ENCODE results near the gene BANK1. TPM values are rescaled to one million over a fixed set of nuclear protein-coding genes. Genes with fewer than 3 reads are reported as not detected.
"Not testable (repeated sequence)": the region's sequence is repeated elsewhere in the genome, so short reads cannot be mapped to it uniquely, and the experiment has no call there.

The BANK1 gene
- total and polyA plus RNA-seq, 5 donors from 2014 or later, result 0.18 to 2.9 (median 0.98) TPM

- Mint-ChIP-seq H3K4me3 (no peak overlapping the region), H3K9me3 (peaks cover 0 to 9% (median 3%) of the 10 kb centered on the region in 7 donors), H3K27ac (no peak overlapping the region), H3K27me3 (no peaks in the 10 kb centered on the region), H3K36me3 (no peaks in the 10 kb centered on the region), H3K4me1 (no peaks in the 10 kb centered on the region)
- ATAC-seq (ENCODE audit: low read depth in 2 of 2), result no peak
- no peak for DNase-seq
- H3K4me3 ChIP-seq (ENCODE audit: low read depth, low read length), result no peak overlapping the region
- H3K27me3 ChIP-seq (ENCODE audit: control insufficient read depth, insufficient read depth, low read length), result no peaks in the 10 kb centered on the region
- H3K4me1 ChIP-seq (ENCODE audit: control insufficient read depth, insufficient read depth, low read length, poor library complexity, severe bottlenecking), result no peaks in the 10 kb centered on the region
- H3K27ac ChIP-seq (ENCODE audit: insufficient read depth, low read length, poor library complexity, severe bottlenecking), result no peak overlapping the region
- no peaks in the 10 kb centered on the region for H3K36me3 ChIP-seq (ENCODE audit: control insufficient read depth, insufficient read depth, low read length)
- no peaks in the 10 kb centered on the region for H3K9me3 ChIP-seq (ENCODE audit: control insufficient read depth in 2 of 2, low read length in 2 of 2)
Measured at GRCh38 chr4:101888472-101888871, 97.9 kb downstream of the BANK1 start.

- H3K36me3 Mint-ChIP-seq; H3K27me3 Mint-ChIP-seq; H3K36me3 ChIP-seq (ENCODE audit: control insufficient read depth, insufficient read depth, low read length); H3K27ac ChIP-seq (ENCODE audit: insufficient read depth, low read length, poor library complexity, severe bottlenecking); DNase-seq; H3K27ac Mint-ChIP-seq; H3K9me3 ChIP-seq (ENCODE audit: control insufficient read depth in 2 of 2, low read length in 2 of 2); ATAC-seq (ENCODE audit: low read depth in 2 of 2); H3K4me1 ChIP-seq (ENCODE audit: control insufficient read depth, insufficient read depth, low read length, poor library complexity, severe bottlenecking); H3K4me1 Mint-ChIP-seq; H3K4me3 Mint-ChIP-seq; H3K27me3 ChIP-seq (ENCODE audit: control insufficient read depth, insufficient read depth, low read length); H3K4me3 ChIP-seq (ENCODE audit: low read depth, low read length): not testable (repeated sequence)
- H3K9me3 Mint-ChIP-seq, result peaks cover 0 to 10% (median 3%) of the 10 kb centered on the region in 7 donors
Measured at GRCh38 chr4:101905527-101905926, 115.0 kb downstream of the BANK1 start.

GRCh38 chr4:101910786-101911373 lies 120.3 kb downstream of the BANK1 start:
- H3K4me1 Mint-ChIP-seq, result no peaks in the 10 kb centered on the region

GRCh38 chr4:101911616-101912015 lies 121.1 kb downstream of the BANK1 start:
- Histone ChIP-seq H3K4me3 (ENCODE audit: low read depth, low read length) (no peak overlapping the region), H3K36me3 (ENCODE audit: control insufficient read depth, insufficient read depth, low read length) (no peaks in the 10 kb centered on the region), H3K4me1 (ENCODE audit: control insufficient read depth, insufficient read depth, low read length, poor library complexity, severe bottlenecking) (no peaks in the 10 kb centered on the region), H3K27me3 (ENCODE audit: control insufficient read depth, insufficient read depth, low read length) (no peaks in the 10 kb centered on the region), H3K27ac (ENCODE audit: insufficient read depth, low read length, poor library complexity, severe bottlenecking) (no peak overlapping the region), H3K9me3 (ENCODE audit: control insufficient read depth in 2 of 2, low read length in 2 of 2) (no peaks in the 10 kb centered on the region)
- Mint-ChIP-seq H3K9me3 (peaks cover 0 to 10% (median 1%) of the 10 kb centered on the region in 7 donors), H3K4me1 (no peaks in the 10 kb centered on the region), H3K27ac (no peak overlapping the region), H3K4me3 (no peak overlapping the region), H3K27me3 (no peaks in the 10 kb centered on the region), H3K36me3 (no peaks in the 10 kb centered on the region)
- ATAC-seq (ENCODE audit: low read depth in 2 of 2) (no peak), DNase-seq (no peak)

More at GRCh38 chr4:101910786-101911373, 120.3 kb downstream of the BANK1 start:
- no peak for ATAC-seq (ENCODE audit: low read depth in 2 of 2)
- Mint-ChIP-seq H3K4me3 (no peak overlapping the region), H3K9me3 (peaks cover 0 to 10% (median 1%) of the 10 kb centered on the region in 7 donors), H3K27me3 (no peaks in the 10 kb centered on the region), H3K27ac (no peak overlapping the region), H3K36me3 (no peaks in the 10 kb centered on the region)
- H3K27me3 ChIP-seq (ENCODE audit: control insufficient read depth, insufficient read depth, low read length), result no peaks in the 10 kb centered on the region
- H3K4me3 ChIP-seq (ENCODE audit: low read depth, low read length), result no peak overlapping the region
- H3K4me1 ChIP-seq (ENCODE audit: control insufficient read depth, insufficient read depth, low read length, poor library complexity, severe bottlenecking), result no peaks in the 10 kb centered on the region
- H3K36me3 ChIP-seq (ENCODE audit: control insufficient read depth, insufficient read depth, low read length), result no peaks in the 10 kb centered on the region
- H3K9me3 ChIP-seq (ENCODE audit: control insufficient read depth in 2 of 2, low read length in 2 of 2), result no peaks in the 10 kb centered on the region
- no peak overlapping the region for H3K27ac ChIP-seq (ENCODE audit: insufficient read depth, low read length, poor library complexity, severe bottlenecking)
- DNase-seq, result no peak

- DNase-seq (no peak), ATAC-seq (ENCODE audit: low read depth in 2 of 2) (no peak)
- Mint-ChIP-seq H3K27ac (no peak overlapping the region), H3K4me1 (no peaks in the 10 kb centered on the region), H3K27me3 (no peaks in the 10 kb centered on the region), H3K36me3 (no peaks in the 10 kb centered on the region), H3K9me3 (no peaks in the 10 kb centered on the region), H3K4me3 (no peak overlapping the region)
- Histone ChIP-seq H3K27ac (ENCODE audit: insufficient read depth, low read length, poor library complexity, severe bottlenecking) (no peak overlapping the region), H3K4me1 (ENCODE audit: control insufficient read depth, insufficient read depth, low read length, poor library complexity, severe bottlenecking) (no peaks in the 10 kb centered on the region), H3K36me3 (ENCODE audit: control insufficient read depth, insufficient read depth, low read length) (no peaks in the 10 kb centered on the region), H3K27me3 (ENCODE audit: control insufficient read depth, insufficient read depth, low read length) (no peaks in the 10 kb centered on the region), H3K9me3 (ENCODE audit: control insufficient read depth in 2 of 2, low read length in 2 of 2) (no peaks in the 10 kb centered on the region), H3K4me3 (ENCODE audit: low read depth, low read length) (no peak overlapping the region)
Measured at GRCh38 chr4:101914761-101915160, 124.2 kb downstream of the BANK1 start.

- H3K9me3 ChIP-seq (ENCODE audit: control insufficient read depth in 2 of 2, low read length in 2 of 2), result no peaks in the 10 kb centered on the region
- no peaks in the 10 kb centered on the region for H3K36me3 ChIP-seq (ENCODE audit: control insufficient read depth, insufficient read depth, low read length)
- Mint-ChIP-seq H3K4me3 (no peak overlapping the region), H3K27ac (no peak overlapping the region), H3K27me3 (no peaks in the 10 kb centered on the region), H3K4me1 (no peaks in the 10 kb centered on the region), H3K9me3 (peaks cover 0 to 4% (median 0%) of the 10 kb centered on the region in 7 donors), H3K36me3 (no peaks in the 10 kb centered on the region)
- no peaks in the 10 kb centered on the region for H3K27me3 ChIP-seq (ENCODE audit: control insufficient read depth, insufficient read depth, low read length)
- no peak overlapping the region for H3K4me3 ChIP-seq (ENCODE audit: low read depth, low read length)
- no peak for DNase-seq
- no peaks in the 10 kb centered on the region for H3K4me1 ChIP-seq (ENCODE audit: control insufficient read depth, insufficient read depth, low read length, poor library complexity, severe bottlenecking)
- no peak overlapping the region for H3K27ac ChIP-seq (ENCODE audit: insufficient read depth, low read length, poor library complexity, severe bottlenecking)
- ATAC-seq (ENCODE audit: low read depth in 2 of 2), result no peak
Measured at GRCh38 chr4:101919373-101919977, 128.9 kb downstream of the BANK1 start.

GRCh38 chr4:101921370-101921769 lies 130.8 kb downstream of the BANK1 start:
- Mint-ChIP-seq H3K4me1 (no peaks in the 10 kb centered on the region), H3K4me3 (no peak overlapping the region)
- no peaks in the 10 kb centered on the region for H3K27me3 ChIP-seq (ENCODE audit: control insufficient read depth, insufficient read depth, low read length)

GRCh38 chr4:101931619-101932018 lies 141.1 kb downstream of the BANK1 start:
- no peaks in the 10 kb centered on the region for H3K36me3 ChIP-seq (ENCODE audit: control insufficient read depth, insufficient read depth, low read length)
- H3K27me3 Mint-ChIP-seq, result no peaks in the 10 kb centered on the region
- no peaks in the 10 kb centered on the region for H3K36me3 Mint-ChIP-seq
- H3K4me3 ChIP-seq (ENCODE audit: low read depth, low read length), result no peak overlapping the region
- H3K9me3 Mint-ChIP-seq, result peaks cover 0 to 2% (median 0%) of the 10 kb centered on the region in 7 donors
- ATAC-seq (ENCODE audit: low read depth in 2 of 2) (no peak), DNase-seq (no peak)
- no peaks in the 10 kb centered on the region for H3K4me1 ChIP-seq (ENCODE audit: control insufficient read depth, insufficient read depth, low read length, poor library complexity, severe bottlenecking)
- H3K27me3 ChIP-seq (ENCODE audit: control insufficient read depth, insufficient read depth, low read length), result no peaks in the 10 kb centered on the region
- H3K4me3 Mint-ChIP-seq, result no peak overlapping the region
- no peak overlapping the region for H3K27ac ChIP-seq (ENCODE audit: insufficient read depth, low read length, poor library complexity, severe bottlenecking)
- no peaks in the 10 kb centered on the region for H3K9me3 ChIP-seq (ENCODE audit: control insufficient read depth in 2 of 2, low read length in 2 of 2)
- no peaks in the 10 kb centered on the region for H3K4me1 Mint-ChIP-seq
- H3K27ac Mint-ChIP-seq, result peak overlapping the region in 1 of 3 donors; percentile 11

More at GRCh38 chr4:101921370-101921769, 130.8 kb downstream of the BANK1 start:
- no peak overlapping the region for H3K4me3 ChIP-seq (ENCODE audit: low read depth, low read length)
- DNase-seq (no peak), ATAC-seq (ENCODE audit: low read depth in 2 of 2) (no peak)
- no peaks in the 10 kb centered on the region for H3K4me1 ChIP-seq (ENCODE audit: control insufficient read depth, insufficient read depth, low read length, poor library complexity, severe bottlenecking)
- H3K27ac ChIP-seq (ENCODE audit: insufficient read depth, low read length, poor library complexity, severe bottlenecking), result no peak overlapping the region
- Mint-ChIP-seq H3K27me3 (no peaks in the 10 kb centered on the region), H3K27ac (no peak overlapping the region), H3K36me3 (no peaks in the 10 kb centered on the region), H3K9me3 (peaks cover 0 to 4% (median 0%) of the 10 kb centered on the region in 7 donors)
- no peaks in the 10 kb centered on the region for H3K36me3 ChIP-seq (ENCODE audit: control insufficient read depth, insufficient read depth, low read length)
- H3K9me3 ChIP-seq (ENCODE audit: control insufficient read depth in 2 of 2, low read length in 2 of 2), result no peaks in the 10 kb centered on the region

All from CD4-positive, CD25-positive, alpha-beta regulatory T cell (primary cell).